Memory B cell (primary cell): Measurements from ENCODE around the gene PCBD1.
"Not testable (repeated sequence)": the region's sequence is repeated elsewhere in the genome, so short reads cannot be mapped to it uniquely, and the experiment has no call there.

Experiments
- ATAC-seq: fragments of 150-1000 bp; cut with Tn5 transposase; 2 replicates; pipeline ENCODE4 v1.10.0; 2021; ENCODE audit warnings: low read depth, mild to moderate bottlenecking, moderate library complexity
- DNase-seq, 2 donors: peaks; one replicate each; pipeline ENCODE4 v3.0.0; 2022; ENCODE audit warnings: low spot score in 2 of 2
- H3K27ac Mint-ChIP-seq: one replicate; pipeline ENCODE4 v1.8.0; 2022; ENCODE audit warnings: mild to moderate bottlenecking, moderate library complexity, mixed read lengths
- H3K27me3 Mint-ChIP-seq: one replicate; pipeline ENCODE4 v1.8.0; 2022; ENCODE audit warnings: mixed read lengths
- H3K36me3 Mint-ChIP-seq: one replicate; pipeline ENCODE4 v1.8.0; 2022; ENCODE audit warnings: mild to moderate bottlenecking, mixed read lengths
- H3K4me1 Mint-ChIP-seq: one replicate; pipeline ENCODE4 v1.8.0; 2022; ENCODE audit warnings: mixed read lengths
- H3K4me3 Mint-ChIP-seq: one replicate; pipeline ENCODE4 v1.8.0; 2022; ENCODE audit warnings: mild to moderate bottlenecking, moderate library complexity, mixed read lengths
- H3K9me3 Mint-ChIP-seq: one replicate; pipeline ENCODE4 v1.8.0; 2022; ENCODE audit warnings: mixed read lengths

PCBD1 gene

GRCh38 chr10:70925377-70926225 lies 37.2 kb upstream of the PCBD1 start:
- no peak overlapping the region for H3K4me3 Mint-ChIP-seq

GRCh38 chr10:70923696-70924095 lies 35.3 kb upstream of the PCBD1 start:
- Mint-ChIP-seq H3K4me1 (peaks cover 8% of the 10 kb centered on the region), H3K27ac (no peak overlapping the region), H3K27me3 (peaks cover 16% of the 10 kb centered on the region), H3K36me3 (no peaks in the 10 kb centered on the region), H3K4me3 (no peak overlapping the region), H3K9me3 (peaks cover 1% of the 10 kb centered on the region)
- DNase-seq, result no peak
- ATAC-seq, result no peak

More at GRCh38 chr10:70925377-70926225, 37.2 kb upstream of the PCBD1 start:
- Mint-ChIP-seq H3K4me1 (peaks cover 10% of the 10 kb centered on the region), H3K27ac (no peak overlapping the region), H3K27me3 (peaks cover 16% of the 10 kb centered on the region), H3K36me3 (no peaks in the 10 kb centered on the region), H3K9me3 (peaks cover 1% of the 10 kb centered on the region)
- ATAC-seq (peak; percentile 67), DNase-seq (peak; percentile 32 to 66)

GRCh38 chr10:70921285-70921684 lies 32.9 kb upstream of the PCBD1 start:
- Mint-ChIP-seq H3K27me3 (peaks cover 16% of the 10 kb centered on the region), H3K4me3 (no peak overlapping the region), H3K4me1 (peaks cover 3% of the 10 kb centered on the region), H3K9me3 (peaks cover 1% of the 10 kb centered on the region), H3K36me3 (no peaks in the 10 kb centered on the region), H3K27ac (no peak overlapping the region)
- ATAC-seq (no peak), DNase-seq (no peak)

- no peak for ATAC-seq
- H3K27me3 Mint-ChIP-seq, result peaks cover 19% of the 10 kb centered on the region
Measured at GRCh38 chr10:70920519-70920918, 32.2 kb upstream of the PCBD1 start.

GRCh38 chr10:70919906-70920305 lies 31.5 kb upstream of the PCBD1 start:
- ATAC-seq, DNase-seq, H3K4me1 Mint-ChIP-seq, H3K9me3 Mint-ChIP-seq, H3K27ac Mint-ChIP-seq, H3K4me3 Mint-ChIP-seq, H3K36me3 Mint-ChIP-seq: not testable (repeated sequence)
- peaks cover 16% of the 10 kb centered on the region for H3K27me3 Mint-ChIP-seq

More at GRCh38 chr10:70920519-70920918, 32.2 kb upstream of the PCBD1 start:
- Mint-ChIP-seq H3K36me3 (no peaks in the 10 kb centered on the region), H3K4me1 (peaks cover 3% of the 10 kb centered on the region), H3K9me3 (peaks cover 1% of the 10 kb centered on the region), H3K4me3 (no peak overlapping the region), H3K27ac (no peak overlapping the region)
- DNase-seq, result no peak

GRCh38 chr10:70918851-70919530 lies 30.6 kb upstream of the PCBD1 start:
- Mint-ChIP-seq H3K9me3 (peaks cover 1% of the 10 kb centered on the region), H3K4me3 (no peak overlapping the region)

GRCh38 chr10:70917635-70918034 lies 29.3 kb upstream of the PCBD1 start:
- ATAC-seq (no peak), DNase-seq (no peak)

More at GRCh38 chr10:70918851-70919530, 30.6 kb upstream of the PCBD1 start:
- H3K27me3 Mint-ChIP-seq, result peaks cover 14% of the 10 kb centered on the region
- no peaks in the 10 kb centered on the region for H3K36me3 Mint-ChIP-seq
- no peak overlapping the region for H3K27ac Mint-ChIP-seq
- DNase-seq (no peak), ATAC-seq (no peak)
- H3K4me1 Mint-ChIP-seq, result no peaks in the 10 kb centered on the region

GRCh38 chr10:70917226-70917625 lies 28.9 kb upstream of the PCBD1 start:
- DNase-seq (no peak), ATAC-seq (no peak)
- no peak overlapping the region for H3K27ac Mint-ChIP-seq
- H3K27me3 Mint-ChIP-seq, result peaks cover 13% of the 10 kb centered on the region
- H3K4me3 Mint-ChIP-seq, result no peak overlapping the region
- no peaks in the 10 kb centered on the region for H3K4me1 Mint-ChIP-seq
- peaks cover 2% of the 10 kb centered on the region for H3K36me3 Mint-ChIP-seq
- peaks cover 3% of the 10 kb centered on the region for H3K9me3 Mint-ChIP-seq

More at GRCh38 chr10:70917635-70918034, 29.3 kb upstream of the PCBD1 start:
- H3K9me3 Mint-ChIP-seq, result peaks cover 3% of the 10 kb centered on the region
- no peak overlapping the region for H3K27ac Mint-ChIP-seq
- peaks cover 2% of the 10 kb centered on the region for H3K36me3 Mint-ChIP-seq
- no peak overlapping the region for H3K4me3 Mint-ChIP-seq
- no peaks in the 10 kb centered on the region for H3K4me1 Mint-ChIP-seq
- H3K27me3 Mint-ChIP-seq, result peaks cover 15% of the 10 kb centered on the region

- no peak overlapping the region for H3K4me3 Mint-ChIP-seq
- peaks cover 10% of the 10 kb centered on the region for H3K27me3 Mint-ChIP-seq
Measured at GRCh38 chr10:70916241-70916640, 27.9 kb upstream of the PCBD1 start.

GRCh38 chr10:70915806-70916205 lies 27.4 kb upstream of the PCBD1 start:
- no peak for DNase-seq
- Mint-ChIP-seq H3K4me3 (no peak overlapping the region), H3K27me3 (peaks cover 8% of the 10 kb centered on the region), H3K36me3 (peaks cover 2% of the 10 kb centered on the region), H3K9me3 (peaks cover 4% of the 10 kb centered on the region), H3K4me1 (no peaks in the 10 kb centered on the region), H3K27ac (no peak overlapping the region)
- ATAC-seq, result no peak

More at GRCh38 chr10:70916241-70916640, 27.9 kb upstream of the PCBD1 start:
- no peak for DNase-seq
- H3K36me3 Mint-ChIP-seq, result peaks cover 2% of the 10 kb centered on the region
- H3K9me3 Mint-ChIP-seq, result peaks cover 5% of the 10 kb centered on the region
- H3K27ac Mint-ChIP-seq, result no peak overlapping the region
- ATAC-seq, result no peak
- no peaks in the 10 kb centered on the region for H3K4me1 Mint-ChIP-seq

- DNase-seq, result no peak
- Mint-ChIP-seq H3K36me3 (peaks cover 2% of the 10 kb centered on the region), H3K4me3 (no peak overlapping the region), H3K27ac (no peak overlapping the region), H3K4me1 (no peaks in the 10 kb centered on the region), H3K27me3 (peaks cover 8% of the 10 kb centered on the region), H3K9me3 (peaks cover 4% of the 10 kb centered on the region)
- ATAC-seq, result no peak
Measured at GRCh38 chr10:70915206-70915605, 26.8 kb upstream of the PCBD1 start.

- Mint-ChIP-seq H3K4me3 (no peak overlapping the region), H3K36me3 (peaks cover 2% of the 10 kb centered on the region), H3K9me3 (peaks cover 4% of the 10 kb centered on the region), H3K27me3 (peaks cover 8% of the 10 kb centered on the region), H3K27ac (no peak overlapping the region), H3K4me1 (no peaks in the 10 kb centered on the region)
- no peak for DNase-seq
- ATAC-seq, result no peak
Measured at GRCh38 chr10:70914316-70914864, 26.0 kb upstream of the PCBD1 start.

- peaks cover 11% of the 10 kb centered on the region for H3K27me3 Mint-ChIP-seq
- H3K9me3 Mint-ChIP-seq, result peaks cover 4% of the 10 kb centered on the region
- peaks cover 2% of the 10 kb centered on the region for H3K36me3 Mint-ChIP-seq
- DNase-seq (no peak), ATAC-seq (no peak)
- H3K4me1 Mint-ChIP-seq, result no peaks in the 10 kb centered on the region
- H3K4me3 Mint-ChIP-seq, result no peak overlapping the region
- H3K27ac Mint-ChIP-seq, result no peak overlapping the region
Measured at GRCh38 chr10:70913893-70914240, 25.5 kb upstream of the PCBD1 start.

- no peak for DNase-seq
- Mint-ChIP-seq H3K27me3 (peaks cover 11% of the 10 kb centered on the region), H3K4me1 (no peaks in the 10 kb centered on the region), H3K27ac (no peak overlapping the region), H3K9me3 (peaks cover 4% of the 10 kb centered on the region), H3K4me3 (no peak overlapping the region), H3K36me3 (peaks cover 2% of the 10 kb centered on the region)
- no peak for ATAC-seq
Measured at GRCh38 chr10:70913191-70913892, 25.0 kb upstream of the PCBD1 start.
